AG04449 (cell line): ENCODE data around the gene ANXA2.

Experiments
- CTCF ChIA-PET: fragments of 350-600 bp; formaldehyde crosslinking; extraction: SDS; loops from one replicate; lab custom pipeline; 2021; ENCODE audit warnings: antibody characterized with exemption; lab: Yijun Ruan, JAX
- POLR2A ChIA-PET: fragments of 400-600, 350-600 bp; formaldehyde crosslinking; extraction: SDS; loops from one replicate; lab custom pipeline; 2020; ENCODE audit warnings: antibody characterized with exemption, inconsistent platforms; lab: Yijun Ruan, JAX
- DNase-seq: peaks from one replicate; pipeline ENCODE4 v3.0.0-alpha.2; 2010; ENCODE audit warnings: low read depth, low spot score
- H3K4me3 ChIP-seq: 2 replicates; pipeline ENCODE4 v1.5.1; 2011; ENCODE audit warnings: low read depth, mild to moderate bottlenecking, control low read depth, low read length
- CTCF ChIP-seq: IDR thresholded peaks from one replicate; pipeline ENCODE4 v1.5.1; 2011; ENCODE audit warnings: mild to moderate bottlenecking, moderate library complexity, low read length, control low read depth, inconsistent platforms; ENCODE audit not compliant: insufficient read depth; ENCODE audit errors: missing control alignments

Gene ANXA2

GRCh38 chr15:60438646-60439045, 40.9 kb upstream of the ANXA2 start:
- H3K4me3 ChIP-seq: no peak overlapping the region
- TF ChIP-seq CTCF: no peak
- ChIA-PET POLR2A (no interaction called here), CTCF (interaction anchor here (0.7 to 1.0 kb wide), 2 partner anchors 79 to 110 kb away, joined by 3 read pairs; no protein-coding TSS in a partner anchor)
- no peak for DNase-seq

GRCh38 chr15:60428935-60429334, 31.1 kb upstream of the ANXA2 start:
- no peak for DNase-seq
- H3K4me3 ChIP-seq: no peak overlapping the region
- ChIA-PET POLR2A (interaction anchor here (0.8 kb wide), 1 partner anchor 32 kb away, joined by 3 read pairs; no protein-coding TSS in a partner anchor), CTCF (interaction anchor here (10.8 kb wide), 1 partner anchor 14 kb away, joined by 63 read pairs; no protein-coding TSS in a partner anchor)
- no peak for TF ChIP-seq CTCF

GRCh38 chr15:60426870-60427508, 29.2 kb upstream of the ANXA2 start:
- no peak for DNase-seq
- no peak overlapping the region for H3K4me3 ChIP-seq
- POLR2A ChIA-PET: interaction anchor here (0.5 kb wide), 1 partner anchor 27 kb away, joined by 3 read pairs; no protein-coding TSS in a partner anchor
- CTCF ChIA-PET: interaction anchor here (10.8 kb wide), 1 partner anchor 16 kb away, joined by 63 read pairs; no protein-coding TSS in a partner anchor
- TF ChIP-seq CTCF: no peak

- ChIA-PET POLR2A (no interaction called here), CTCF (interaction anchor here (2.0 to 10.8 kb wide), 2 partner anchors 18 to 98 kb away, joined by 6 to 63 read pairs; no protein-coding TSS in a partner anchor)
- DNase-seq: no peak
- no peak overlapping the region for H3K4me3 ChIP-seq
- no peak for TF ChIP-seq CTCF
Measured at GRCh38 chr15:60425461-60425860, 27.7 kb upstream of the ANXA2 start.

GRCh38 chr15:60424006-60424405, 26.2 kb upstream of the ANXA2 start:
- DNase-seq: no peak
- ChIA-PET POLR2A (interaction anchor here (1.1 to 1.3 kb wide), 2 partner anchors 24 to 26 kb away, joined by 4 to 5 read pairs; partner anchors contain the start of gene ANXA2), CTCF (interaction anchor here (0.9 to 2.0 kb wide), 3 partner anchors 20 to 96 kb away, joined by 3 to 6 read pairs (median 4); no protein-coding TSS in a partner anchor)
- H3K4me3 ChIP-seq: no peak overlapping the region
- no peak for TF ChIP-seq CTCF

- H3K4me3 ChIP-seq: no peak overlapping the region; the same call in 1 of the 2 replicates
- POLR2A ChIA-PET: interaction anchor here (1.1 to 1.3 kb wide), 2 partner anchors 24 to 26 kb away, joined by 4 to 5 read pairs; partner anchors contain the start of gene ANXA2
- CTCF ChIA-PET: interaction anchor here (0.7 to 1.0 kb wide), 3 partner anchors 13 to 22 kb away, joined by 3 to 4 read pairs (median 3); no protein-coding TSS in a partner anchor
- DNase-seq: peak; percentile 75
- TF ChIP-seq CTCF: no peak
Measured at GRCh38 chr15:60423537-60423936, 25.8 kb upstream of the ANXA2 start.
